Neural cell (in vitro differentiated cells): ENCODE results near the gene TNFAIP1. TPM values are rescaled to one million over a fixed set of nuclear protein-coding genes. Genes with fewer than 3 reads are reported as not detected.

Experiments
- H2AFZ ChIP-seq: fragments of 200-600, 300-800 bp; sonication (generic), shearing (Covaris generic); 2 replicates; pipeline ENCODE4 v1.6.0; 2014; ENCODE audit warnings: low read depth, mild to moderate bottlenecking, antibody characterized with exemption, low read length, moderate library complexity
- H3F3A ChIP-seq: fragments of 200-600 bp; shearing (Covaris generic); 2 replicates; pipeline ENCODE4 v1.6.1; 2016; ENCODE audit warnings: mild to moderate bottlenecking, moderate library complexity, mixed read lengths, antibody characterized with exemption, low read length; ENCODE audit not compliant: insufficient read depth, poor library complexity, severe bottlenecking
- H3K27ac ChIP-seq: fragments of 200-600, 300-800 bp; sonication (generic), shearing (Covaris generic); 2 replicates; pipeline ENCODE4 v1.5.1; 2014; ENCODE audit warnings: mild to moderate bottlenecking, low read length, moderate library complexity
- H3K27me3 ChIP-seq: fragments of 300-800, 200-600 bp; sonication (generic), shearing (Covaris generic); 2 replicates; pipeline ENCODE4 v1.6.0; 2014; ENCODE audit warnings: mild to moderate bottlenecking, low read depth, low read length, moderate library complexity; ENCODE audit not compliant: insufficient read depth
- H3K36me3 ChIP-seq: fragments of 300-800, 200-600 bp; sonication (generic), shearing (Covaris generic); 2 replicates; pipeline ENCODE4 v1.5.1; 2014; ENCODE audit warnings: mild to moderate bottlenecking, antibody characterized with exemption, low read length, moderate library complexity; ENCODE audit not compliant: insufficient read depth
- H3K4me2 ChIP-seq: fragments of 300-800, 200-600 bp; sonication (generic), shearing (Covaris generic); 2 replicates; pipeline ENCODE4 v1.6.0; 2014; ENCODE audit warnings: mild to moderate bottlenecking, low read length
- H3K4me3 ChIP-seq: fragments of 300-800, 200-600 bp; sonication (generic), shearing (Covaris generic); 2 replicates; pipeline ENCODE4 v1.5.1; 2014; ENCODE audit warnings: mild to moderate bottlenecking, low read length, moderate library complexity
- H3K79me2 ChIP-seq: fragments of 200-600 bp; shearing (Covaris generic); replicated peaks from 2 replicates; pipeline ENCODE4 v1.6.0; 2014; ENCODE audit warnings: mild to moderate bottlenecking, low read length, moderate library complexity; ENCODE audit not compliant: insufficient read depth
- H3K9ac ChIP-seq: fragments of 300-800, 200-600 bp; sonication (generic), shearing (Covaris generic); 2 replicates; pipeline ENCODE4 v1.6.1; 2016; ENCODE audit warnings: mild to moderate bottlenecking, low read length, mixed read lengths
- H3K9me2 ChIP-seq: fragments of 200-600 bp; shearing (Covaris generic); 2 replicates; pipeline ENCODE4 v1.6.1; 2016; ENCODE audit warnings: mild to moderate bottlenecking, low read length, mixed read lengths; ENCODE audit not compliant: insufficient read depth
- H3K9me3 ChIP-seq: fragments of 200-600, 300-800 bp; sonication (generic), shearing (Covaris generic); 2 replicates; pipeline ENCODE4 v1.6.1; 2016; ENCODE audit warnings: mild to moderate bottlenecking, mixed run types, low read length, moderate library complexity, mixed read lengths
- H4K20me1 ChIP-seq: fragments of 200-600 bp; shearing (Covaris generic); 2 replicates; pipeline ENCODE4 v1.6.1; 2016; ENCODE audit warnings: mild to moderate bottlenecking, mixed run types; ENCODE audit not compliant: insufficient read depth
- CTCF ChIP-seq: fragments of 450-650 bp; IDR thresholded peaks from 2 replicates; pipeline ENCODE4 v1.5.1; 2014; ENCODE audit warnings: antibody characterized with exemption, mild to moderate bottlenecking, moderate library complexity; ENCODE audit not compliant: poor library complexity, severe bottlenecking
- EP300 ChIP-seq: fragments of 450-650 bp; conservative IDR thresholded peaks from 2 replicates; pipeline ENCODE4 v1.6.1; 2014; ENCODE audit warnings: antibody characterized with exemption, mild to moderate bottlenecking, moderate library complexity; ENCODE audit not compliant: poor library complexity, severe bottlenecking
- EZH2 ChIP-seq: fragments of 200-600, 300-800 bp; shearing (Covaris generic), sonication (generic); IDR thresholded peaks from 2 replicates; pipeline ENCODE4 v1.6.1; 2014; ENCODE audit warnings: antibody characterized with exemption, low read length, borderline replicate concordance, mild to moderate bottlenecking; ENCODE audit not compliant: insufficient read depth, poor library complexity, severe bottlenecking
- MXI1 ChIP-seq: fragments of 450-650 bp; conservative IDR thresholded peaks from 2 replicates; pipeline ENCODE4 v1.6.1; 2014; ENCODE audit warnings: antibody characterized with exemption, mild to moderate bottlenecking; ENCODE audit not compliant: poor library complexity, severe bottlenecking
- POLR2AphosphoS5 ChIP-seq: IDR thresholded peaks from 2 replicates; pipeline ENCODE4 v1.6.1; 2012
- RAD21 ChIP-seq: fragments of 450-650 bp; conservative IDR thresholded peaks from 2 replicates; pipeline ENCODE4 v1.6.1; 2014; ENCODE audit warnings: antibody characterized with exemption, mild to moderate bottlenecking, moderate library complexity
- REST ChIP-seq: IDR thresholded peaks from 2 replicates; pipeline ENCODE4 v1.6.1; 2012; ENCODE audit warnings: borderline replicate concordance
- SMC3 ChIP-seq: fragments of 450-650 bp; conservative IDR thresholded peaks from 2 replicates; pipeline ENCODE4 v1.6.1; 2014; ENCODE audit warnings: antibody characterized with exemption, mild to moderate bottlenecking, moderate library complexity; ENCODE audit not compliant: poor library complexity
- TAF1 ChIP-seq: IDR thresholded peaks from 2 replicates; pipeline ENCODE4 v1.6.1; 2012; ENCODE audit warnings: low read depth
- polyA plus RNA-seq: library from polyadenylated mRNA; depleted of rRNA; stranded (reverse); fragments of >200 nt; gene quantifications from 2 replicates; pipeline ENCODE4 v1.2.3, GENCODE V29; 2014

TNFAIP1 gene
- polyA plus RNA-seq, 1 donor from 2014 or later = 40.8 TPM

GRCh38 chr17:28313841-28314240, 21.7 kb upstream of the TNFAIP1 start:
- Histone ChIP-seq H3K9me2 (no peaks in the 10 kb centered on the region), H3K4me2 (no peak overlapping the region), H2AFZ (no peak overlapping the region), H3K27ac (no peak overlapping the region), H3K4me3 (no peak overlapping the region), H4K20me1 (no peaks in the 10 kb centered on the region), H3K9ac (no peak overlapping the region), H3K79me2 (no peaks in the 10 kb centered on the region), H3K9me3 (no peaks in the 10 kb centered on the region), H3K36me3 (no peaks in the 10 kb centered on the region), H3K27me3 (no peaks in the 10 kb centered on the region), H3F3A (no peaks in the 10 kb centered on the region)
- TF ChIP-seq CTCF (no peak), REST (no peak), EP300 (no peak), MXI1 (no peak), SMC3 (no peak), EZH2 (no peak), RAD21 (no peak), POLR2AphosphoS5 (no peak), TAF1 (no peak)

GRCh38 chr17:28315846-28316705, 19.5 kb upstream of the TNFAIP1 start:
- no peak overlapping the region for H3K4me3 ChIP-seq
- TF ChIP-seq MXI1 (no peak), EZH2 (no peak), CTCF (no peak), SMC3 (no peak), REST (no peak), TAF1 (no peak), POLR2AphosphoS5 (no peak), EP300 (no peak), RAD21 (no peak)
- H3K79me2 ChIP-seq = peaks cover 16% of the 10 kb centered on the region
- no peaks in the 10 kb centered on the region for H4K20me1 ChIP-seq
- no peaks in the 10 kb centered on the region for H3K36me3 ChIP-seq
- no peak overlapping the region for H2AFZ ChIP-seq
- no peaks in the 10 kb centered on the region for H3F3A ChIP-seq
- no peaks in the 10 kb centered on the region for H3K27me3 ChIP-seq
- H3K4me2 ChIP-seq = no peak overlapping the region
- no peaks in the 10 kb centered on the region for H3K9me2 ChIP-seq
- H3K9me3 ChIP-seq = no peaks in the 10 kb centered on the region
- H3K9ac ChIP-seq = no peak overlapping the region
- no peak overlapping the region for H3K27ac ChIP-seq
